Hepatocyte (in vitro differentiated cells): ENCODE results near the gene C3orf70.

Source experiments
- EZH2 ChIP-seq: fragments of 200-600 bp; sonication (generic); IDR thresholded peaks from 2 replicates; pipeline ENCODE4 v1.6.1; 2016; ENCODE audit warnings: antibody characterized with exemption, mild to moderate bottlenecking, borderline replicate concordance
- TF ChIP-seq, protein P1 (sequence below): fragments of 200-600 bp; sonication (generic); IDR thresholded peaks from 2 replicates; pipeline ENCODE4 v1.5.1; 2016; ENCODE audit warnings: antibody characterized with exemption, mild to moderate bottlenecking; ENCODE audit not compliant: poor library complexity

DNA sequence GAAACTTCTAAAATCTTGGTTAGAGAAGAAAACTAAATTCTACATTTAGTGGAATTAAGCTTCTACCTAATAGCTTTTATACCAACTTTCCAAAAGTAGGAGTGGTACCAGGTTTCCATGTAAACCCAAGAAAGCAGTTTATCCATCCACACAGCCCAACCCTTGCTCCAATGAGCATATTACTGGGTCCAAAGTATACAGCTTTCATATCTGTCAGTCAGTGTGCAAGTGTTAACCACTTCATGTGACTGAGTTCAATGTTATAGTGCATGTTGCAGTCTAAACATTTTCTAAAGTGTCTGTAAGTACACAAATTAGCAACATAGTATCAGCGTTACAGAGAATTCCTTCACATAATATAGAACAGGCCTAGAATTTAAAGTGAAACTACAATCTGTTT lies 73.2 kb downstream of the C3orf70 start:
- TF ChIP-seq, protein P1, sequence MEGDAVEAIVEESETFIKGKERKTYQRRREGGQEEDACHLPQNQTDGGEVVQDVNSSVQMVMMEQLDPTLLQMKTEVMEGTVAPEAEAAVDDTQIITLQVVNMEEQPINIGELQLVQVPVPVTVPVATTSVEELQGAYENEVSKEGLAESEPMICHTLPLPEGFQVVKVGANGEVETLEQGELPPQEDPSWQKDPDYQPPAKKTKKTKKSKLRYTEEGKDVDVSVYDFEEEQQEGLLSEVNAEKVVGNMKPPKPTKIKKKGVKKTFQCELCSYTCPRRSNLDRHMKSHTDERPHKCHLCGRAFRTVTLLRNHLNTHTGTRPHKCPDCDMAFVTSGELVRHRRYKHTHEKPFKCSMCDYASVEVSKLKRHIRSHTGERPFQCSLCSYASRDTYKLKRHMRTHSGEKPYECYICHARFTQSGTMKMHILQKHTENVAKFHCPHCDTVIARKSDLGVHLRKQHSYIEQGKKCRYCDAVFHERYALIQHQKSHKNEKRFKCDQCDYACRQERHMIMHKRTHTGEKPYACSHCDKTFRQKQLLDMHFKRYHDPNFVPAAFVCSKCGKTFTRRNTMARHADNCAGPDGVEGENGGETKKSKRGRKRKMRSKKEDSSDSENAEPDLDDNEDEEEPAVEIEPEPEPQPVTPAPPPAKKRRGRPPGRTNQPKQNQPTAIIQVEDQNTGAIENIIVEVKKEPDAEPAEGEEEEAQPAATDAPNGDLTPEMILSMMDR = no peak
- no peak for TF ChIP-seq EZH2
